ENCODE data around the gene ACIN1.
A peak's percentile ranks its signal among the peaks of the same experiment; 100 is the strongest.

Gene ACIN1

GRCh38 chr14:23033251-23033727 is 61.6 kb downstream of the ACIN1 start:
- no peak for TF ChIP-seq ZFX (IDR thresholded peaks at IDR 0.05; ENCODE audit: borderline replicate concordance)
- TF ChIP-seq, protein P1, sequence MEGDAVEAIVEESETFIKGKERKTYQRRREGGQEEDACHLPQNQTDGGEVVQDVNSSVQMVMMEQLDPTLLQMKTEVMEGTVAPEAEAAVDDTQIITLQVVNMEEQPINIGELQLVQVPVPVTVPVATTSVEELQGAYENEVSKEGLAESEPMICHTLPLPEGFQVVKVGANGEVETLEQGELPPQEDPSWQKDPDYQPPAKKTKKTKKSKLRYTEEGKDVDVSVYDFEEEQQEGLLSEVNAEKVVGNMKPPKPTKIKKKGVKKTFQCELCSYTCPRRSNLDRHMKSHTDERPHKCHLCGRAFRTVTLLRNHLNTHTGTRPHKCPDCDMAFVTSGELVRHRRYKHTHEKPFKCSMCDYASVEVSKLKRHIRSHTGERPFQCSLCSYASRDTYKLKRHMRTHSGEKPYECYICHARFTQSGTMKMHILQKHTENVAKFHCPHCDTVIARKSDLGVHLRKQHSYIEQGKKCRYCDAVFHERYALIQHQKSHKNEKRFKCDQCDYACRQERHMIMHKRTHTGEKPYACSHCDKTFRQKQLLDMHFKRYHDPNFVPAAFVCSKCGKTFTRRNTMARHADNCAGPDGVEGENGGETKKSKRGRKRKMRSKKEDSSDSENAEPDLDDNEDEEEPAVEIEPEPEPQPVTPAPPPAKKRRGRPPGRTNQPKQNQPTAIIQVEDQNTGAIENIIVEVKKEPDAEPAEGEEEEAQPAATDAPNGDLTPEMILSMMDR (IDR thresholded peaks at IDR 0.05), result no peak
- no peak overlapping the region for H3K27ac ChIP-seq

GRCh38 chr14:23030936-23031335 is 64.0 kb downstream of the ACIN1 start:
- TF ChIP-seq, protein P1 (IDR thresholded peaks at IDR 0.05), result no peak
- no peak for TF ChIP-seq ZFX (IDR thresholded peaks at IDR 0.05; ENCODE audit: borderline replicate concordance)
- no peak overlapping the region for H3K27ac ChIP-seq

GRCh38 chr14:23028799-23029198 is 66.1 kb downstream of the ACIN1 start:
- TF ChIP-seq, protein P1 (IDR thresholded peaks at IDR 0.05), result no peak
- TF ChIP-seq ZFX (IDR thresholded peaks at IDR 0.05; ENCODE audit: borderline replicate concordance), result no peak
- no peak overlapping the region for H3K27ac ChIP-seq

GRCh38 chr14:23025151-23025814 is 69.7 kb downstream of the ACIN1 start:
- no peak for TF ChIP-seq ZFX (IDR thresholded peaks at IDR 0.05; ENCODE audit: borderline replicate concordance)
- TF ChIP-seq, protein P1 (IDR thresholded peaks at IDR 0.05), result no peak
- H3K27ac ChIP-seq, result no peak overlapping the region

DNA sequence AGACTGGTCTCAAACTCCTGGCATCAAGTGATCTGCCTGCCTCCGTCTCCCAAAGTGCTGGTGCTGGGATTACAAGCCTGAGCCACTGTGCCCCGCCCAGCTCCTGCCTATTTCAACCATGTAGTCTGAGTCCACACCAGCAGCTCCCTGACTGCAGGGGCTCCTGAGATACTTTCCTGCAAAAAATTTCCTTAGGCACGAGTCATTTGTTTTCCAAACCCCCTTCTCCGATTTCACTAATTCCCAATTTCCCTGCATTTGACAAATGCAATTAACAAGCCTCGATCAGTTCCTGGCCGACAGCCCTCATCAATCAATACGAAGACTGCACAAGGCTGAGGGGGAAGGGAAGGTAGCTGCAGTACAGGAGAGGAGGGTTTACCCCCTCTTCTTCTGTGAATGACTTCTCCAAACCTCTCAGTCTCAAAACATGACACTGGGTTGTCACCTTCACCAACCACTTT is 70.3 kb downstream of the ACIN1 start:
- TF ChIP-seq ZFX (IDR thresholded peaks at IDR 0.05; ENCODE audit: borderline replicate concordance), result no peak
- TF ChIP-seq, protein P1 (IDR thresholded peaks at IDR 0.05), result no peak
- no peak overlapping the region for H3K27ac ChIP-seq

DNA sequence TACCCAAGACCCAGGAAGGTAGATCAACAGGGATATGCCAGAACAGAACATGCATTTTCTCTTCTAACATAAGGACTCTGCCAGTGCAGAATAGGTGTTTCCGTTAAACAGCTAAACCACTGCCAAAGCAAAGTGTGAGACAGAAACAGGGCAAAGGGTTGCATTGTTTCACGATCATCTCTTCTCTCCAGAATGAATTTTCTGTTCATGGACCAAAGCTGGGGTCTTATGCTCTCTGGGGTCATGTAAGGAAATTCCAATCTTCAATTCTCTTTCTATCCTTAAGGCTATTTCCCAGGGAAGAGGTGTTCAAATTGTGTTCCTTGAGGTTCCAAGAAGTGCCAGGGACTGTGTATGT is 71.2 kb downstream of the ACIN1 start:
- TF ChIP-seq ZFX (IDR thresholded peaks at IDR 0.05; ENCODE audit: borderline replicate concordance), result no peak
- TF ChIP-seq, protein P1 (IDR thresholded peaks at IDR 0.05), result no peak
- H3K27ac ChIP-seq, result 0 out of 2 replicates have a peak overlapping the region, but pooled peaks have one; percentile 3

DNA sequence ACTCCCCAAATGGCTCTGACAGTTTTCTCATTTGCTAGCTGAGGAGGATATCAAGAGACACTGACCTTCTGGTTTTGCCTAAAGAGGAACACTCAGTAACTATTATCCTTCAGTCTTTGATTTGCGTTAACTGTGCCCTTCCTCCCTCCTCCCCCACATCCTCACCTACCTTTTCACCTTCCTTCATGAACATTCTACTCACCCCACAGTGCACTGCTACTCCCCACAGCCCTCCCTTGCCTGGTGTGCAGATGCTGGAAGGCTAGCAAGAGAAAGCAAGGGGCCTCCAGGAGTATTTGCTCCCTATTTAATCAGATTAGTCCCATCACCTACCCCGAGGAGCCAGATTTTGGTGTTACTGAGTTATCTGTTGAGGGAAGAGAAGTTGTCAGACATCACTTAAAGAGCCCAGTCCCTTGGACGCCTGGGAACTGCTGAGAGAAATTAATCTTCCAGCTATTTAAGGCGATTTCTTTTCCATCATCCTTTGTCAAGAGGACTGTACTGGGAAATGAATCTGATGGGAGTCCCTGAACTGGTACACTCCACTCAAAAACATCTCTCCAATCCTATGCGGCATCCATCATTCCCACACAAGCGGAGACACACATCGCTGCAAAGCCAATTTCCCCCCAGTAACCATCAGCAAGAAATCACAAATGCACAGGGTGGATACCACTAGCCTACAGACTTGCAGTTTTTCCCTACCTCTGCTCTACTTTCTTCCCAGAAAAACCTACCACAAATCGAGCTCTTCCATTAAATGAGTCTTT is 71.7 kb downstream of the ACIN1 start:
- H3K27ac ChIP-seq, result 0 out of 2 replicates have a peak overlapping the region, but pooled peaks have one; percentile 3

More for the DNA sequence above, 71.7 kb downstream of the ACIN1 start:
- TF ChIP-seq ZFX (IDR thresholded peaks at IDR 0.05; ENCODE audit: borderline replicate concordance), result no peak
- TF ChIP-seq, protein P1 (IDR thresholded peaks at IDR 0.05), result no peak

Measured in 22Rv1 (cell line).